ENCODE data around the gene CDKL2.

Gene CDKL2

DNA sequence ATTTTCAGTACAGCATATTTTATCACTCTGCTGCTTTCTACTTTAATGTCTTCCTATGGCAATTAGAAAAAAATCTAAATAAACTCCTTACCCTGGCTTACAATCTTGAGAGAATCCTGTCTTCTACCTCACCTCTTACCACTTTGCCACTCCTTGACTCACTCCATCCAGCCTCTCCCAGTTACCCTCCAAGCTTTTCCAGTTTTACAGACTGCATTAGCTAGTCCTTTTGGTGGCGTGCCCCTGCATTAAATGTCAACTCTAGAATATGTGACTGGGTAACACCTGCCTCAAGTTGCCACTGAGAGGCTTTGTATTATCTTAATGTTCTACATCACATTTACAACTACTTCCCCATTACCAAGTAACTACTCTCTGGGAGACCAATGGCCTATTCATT, 7.5 kb upstream of the CDKL2 start:
- no peak for DNase-seq

- no peak for DNase-seq
Observed at GRCh38 chr4:75637176-75637575, 6.8 kb upstream of the CDKL2 start.

DNA sequence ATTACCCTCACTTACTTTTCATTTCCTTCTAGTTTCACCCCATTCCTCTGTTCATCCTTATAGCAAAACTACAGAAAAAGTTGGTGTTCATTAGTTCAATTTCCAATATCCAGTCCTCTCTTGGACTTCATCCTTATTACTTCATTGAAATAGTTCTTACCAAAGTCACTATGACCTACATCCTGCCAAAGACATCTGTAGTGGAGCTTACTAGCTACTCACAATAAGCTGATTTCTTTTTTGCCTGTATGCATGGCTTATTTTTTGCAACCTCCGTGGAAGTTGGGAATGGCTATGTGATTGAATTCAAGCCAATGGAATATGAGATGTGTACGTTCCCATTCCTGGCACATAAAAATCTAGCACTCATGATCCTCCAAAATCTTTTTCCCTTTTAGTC, 4.6 kb upstream of the CDKL2 start:
- no peak for DNase-seq

- no peak for DNase-seq
Observed at GRCh38 chr4:75634281-75634680, 4.0 kb upstream of the CDKL2 start.

GRCh38 chr4:75633846-75634245, 3.5 kb upstream of the CDKL2 start:
- DNase-seq: no peak

- DNase-seq: peak; percentile 26
Observed at GRCh38 chr4:75630937-75631329, 605 bp upstream of the CDKL2 start.

DNA sequence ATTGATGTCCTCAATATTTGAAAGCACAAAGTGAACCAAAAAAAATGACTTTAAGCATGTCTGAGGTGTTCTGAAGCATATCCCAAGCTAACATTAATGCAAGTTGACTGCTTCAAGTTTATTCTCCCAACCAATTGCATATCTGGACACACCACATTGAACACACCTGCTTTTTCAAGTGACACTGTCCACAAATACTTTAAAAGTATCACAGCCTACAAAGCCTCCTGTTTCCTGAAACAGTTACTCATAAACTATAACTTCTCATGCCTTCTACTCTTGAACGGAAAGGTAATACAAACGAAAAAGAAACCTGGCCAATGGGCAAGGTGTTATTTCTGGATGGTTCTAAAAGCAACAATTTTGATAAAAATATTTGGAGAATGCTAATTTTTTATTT, 1.1 kb downstream of the CDKL2 start:
- DNase-seq: no peak

DNA sequence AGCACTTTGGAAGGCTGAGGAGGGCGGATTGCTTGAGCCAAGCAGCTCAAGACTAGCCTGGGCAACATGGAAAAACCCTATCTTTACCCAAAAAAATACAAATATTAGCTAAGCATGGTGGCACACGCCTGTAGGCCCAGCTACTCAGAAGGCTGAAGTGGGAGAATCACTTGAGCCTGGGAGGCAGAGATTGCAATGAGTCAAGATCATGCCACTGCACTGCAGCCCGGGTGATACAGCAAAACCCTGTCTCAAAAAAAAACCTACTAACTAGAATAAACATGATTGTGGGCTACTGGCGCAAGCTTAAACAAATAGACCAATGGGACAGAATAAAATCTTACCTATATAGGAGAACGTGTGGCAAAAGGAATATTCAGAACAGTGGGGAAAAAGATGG, 7.3 kb downstream of the CDKL2 start:
- DNase-seq: no peak

DNA sequence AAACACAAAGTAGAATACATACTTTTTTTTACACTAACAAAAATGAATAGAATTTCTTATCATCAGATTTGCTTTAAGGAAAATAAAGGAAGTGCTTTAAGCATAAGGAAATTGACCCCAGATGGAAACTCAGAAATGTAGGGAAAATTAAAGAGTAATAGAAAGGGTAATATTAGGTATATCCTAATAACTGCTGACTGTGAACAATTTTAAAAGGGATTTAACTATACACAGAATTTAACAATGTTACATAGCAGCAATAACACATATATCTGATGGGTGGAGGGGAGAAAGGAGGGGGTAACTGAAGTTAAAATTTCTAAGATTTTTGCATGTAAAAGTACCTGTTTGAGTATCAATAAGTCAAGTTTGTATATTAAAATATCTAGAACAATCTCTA, 8.6 kb downstream of the CDKL2 start:
- DNase-seq: no peak

DNA sequence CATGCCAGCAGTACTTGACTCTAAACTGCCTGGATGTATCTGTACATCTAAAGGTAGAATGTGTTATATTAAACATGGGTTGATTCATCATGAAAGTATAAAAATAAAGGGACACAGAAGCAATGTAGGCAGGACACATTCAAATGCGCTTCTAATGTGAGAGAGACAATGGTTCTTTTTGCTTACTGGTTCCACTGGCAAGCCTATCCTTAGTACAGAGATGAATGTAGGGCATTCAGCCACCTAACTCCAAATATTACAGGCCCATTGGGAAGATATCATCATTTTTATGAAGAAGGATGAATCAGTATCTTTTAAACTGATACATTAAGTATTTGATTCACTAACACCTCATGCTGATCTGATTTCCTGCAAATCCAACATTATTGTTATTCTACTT, 18.0 kb downstream of the CDKL2 start:
- no peak for DNase-seq

DNA sequence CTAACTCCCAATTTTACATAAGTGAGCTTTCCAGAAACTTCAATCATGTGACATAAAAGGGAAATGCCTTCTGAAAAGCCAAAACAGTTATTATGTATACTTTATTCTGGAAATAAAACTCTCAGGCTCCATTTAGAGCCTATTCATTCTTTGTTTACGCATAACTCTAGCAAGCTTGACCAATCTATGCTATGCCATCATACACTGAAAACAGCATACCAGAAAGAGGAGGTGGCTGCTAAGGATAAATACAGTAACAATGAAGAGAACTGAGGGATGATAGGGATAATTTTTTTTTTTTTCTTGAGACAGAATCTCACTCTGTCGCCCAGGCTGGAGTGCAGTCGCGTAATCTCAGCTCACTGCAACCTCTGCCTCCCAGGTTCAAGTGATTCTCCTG, 24.4 kb downstream of the CDKL2 start:
- DNase-seq: no peak

GRCh38 chr4:75599647-75600046, 30.7 kb downstream of the CDKL2 start:
- DNase-seq: no peak

DNA sequence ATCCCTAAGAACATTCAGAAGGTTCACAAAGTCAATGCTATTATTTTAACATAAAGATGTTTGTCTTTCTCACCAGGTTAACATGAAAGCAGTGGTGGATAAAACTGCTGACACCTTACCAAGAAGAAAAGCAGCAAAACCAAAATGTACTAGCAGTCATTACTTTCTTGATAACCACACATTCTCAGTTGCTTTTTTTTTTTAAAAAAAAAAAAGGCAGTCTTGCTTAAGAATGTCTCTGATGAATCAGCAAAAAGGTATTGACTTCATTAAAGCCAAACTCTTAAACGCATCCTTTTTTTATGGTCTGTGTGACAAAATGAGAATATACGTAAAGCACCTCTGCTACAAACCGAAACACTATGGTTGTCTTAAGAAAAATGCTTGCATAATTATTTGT, 31.9 kb downstream of the CDKL2 start:
- no peak for DNase-seq

- no peak for DNase-seq
Observed at GRCh38 chr4:75596061-75596460, 34.3 kb downstream of the CDKL2 start.

GRCh38 chr4:75593393-75593792, 36.9 kb downstream of the CDKL2 start:
- no peak for DNase-seq

DNA sequence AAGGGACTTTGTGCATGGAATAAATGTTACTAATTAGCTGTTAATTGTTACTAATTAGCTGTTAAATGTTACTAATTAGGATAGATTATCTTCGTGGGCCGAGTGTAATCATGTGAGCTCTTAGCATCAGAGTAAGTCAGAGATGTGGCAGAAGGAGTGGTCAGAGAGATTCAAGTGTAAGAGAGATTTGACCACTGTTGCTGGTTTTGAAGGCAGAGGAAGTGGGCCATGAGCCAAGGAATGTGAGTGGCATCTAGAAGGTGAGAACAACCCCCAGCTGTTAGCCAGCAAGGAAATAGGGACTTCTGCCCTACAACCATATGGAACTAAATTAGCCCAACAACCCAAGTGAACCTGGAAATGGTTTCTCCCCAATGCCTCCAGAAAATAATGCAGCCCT, 46.3 kb downstream of the CDKL2 start:
- no peak for DNase-seq

DNA sequence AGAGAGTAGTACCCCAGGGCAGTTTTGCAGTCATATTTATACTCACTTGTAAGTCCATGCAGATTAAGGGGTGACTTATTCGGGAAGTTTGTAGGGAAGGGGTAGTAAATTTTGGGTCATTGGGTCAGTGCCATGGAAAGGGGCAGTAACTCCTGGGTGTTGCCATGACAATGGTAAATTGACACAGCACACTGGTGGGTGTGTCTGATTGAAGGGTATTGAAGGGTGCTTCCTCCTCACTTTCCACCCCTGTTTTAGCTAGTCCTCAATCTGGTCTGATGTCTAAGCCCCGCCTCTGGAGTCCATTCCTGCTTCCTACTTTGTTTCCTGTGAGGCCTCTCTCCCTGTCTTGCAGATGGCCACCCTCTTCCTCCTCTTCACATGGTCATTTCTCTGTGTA, 62.6 kb downstream of the CDKL2 start:
- no peak for DNase-seq

- DNase-seq: no peak
Observed at GRCh38 chr4:75566911-75567310, 63.4 kb downstream of the CDKL2 start.

DNA sequence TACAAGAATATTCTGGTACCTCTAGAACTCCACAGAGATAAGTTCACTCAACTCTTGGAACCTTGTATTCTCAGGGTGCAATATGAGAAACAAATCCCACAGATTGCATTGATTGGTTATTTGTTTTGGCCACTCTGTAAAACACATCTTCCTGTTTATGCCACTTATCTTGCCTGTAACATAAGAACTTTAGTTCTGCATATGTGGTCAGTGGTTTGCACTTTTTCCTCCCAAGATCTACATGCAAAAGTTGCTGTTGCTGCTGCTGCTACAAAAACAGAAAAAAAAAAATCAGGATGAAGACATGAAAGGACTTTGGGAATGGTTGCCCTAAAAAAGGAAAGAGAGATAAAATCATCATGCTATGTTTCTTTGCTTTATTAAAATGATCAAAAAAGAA, 64.8 kb downstream of the CDKL2 start:
- DNase-seq: no peak

GRCh38 chr4:75564023-75564422, 66.3 kb downstream of the CDKL2 start:
- DNase-seq: no peak

DNA sequence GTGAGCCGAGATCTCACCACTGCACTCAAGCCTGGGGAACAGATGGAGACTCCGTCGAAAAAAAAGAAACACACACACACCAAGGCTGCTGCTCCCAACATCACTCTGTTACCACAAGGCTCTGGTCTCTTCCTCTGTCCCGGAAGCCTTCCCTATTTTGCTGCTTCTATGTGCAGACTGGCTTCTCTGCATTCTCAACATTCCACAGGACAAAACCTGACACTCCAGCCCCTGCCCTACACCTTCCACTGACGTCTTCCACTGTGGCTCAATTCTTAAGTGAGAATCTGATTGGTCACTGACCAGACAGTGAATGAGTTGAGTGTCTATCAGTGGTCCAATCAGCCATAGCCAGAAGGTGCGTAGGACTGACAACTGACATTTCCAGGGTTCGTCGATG, 68.5 kb downstream of the CDKL2 start:
- no peak for DNase-seq

GRCh38 chr4:75557696-75558095, 72.6 kb downstream of the CDKL2 start:
- no peak for DNase-seq

DNA sequence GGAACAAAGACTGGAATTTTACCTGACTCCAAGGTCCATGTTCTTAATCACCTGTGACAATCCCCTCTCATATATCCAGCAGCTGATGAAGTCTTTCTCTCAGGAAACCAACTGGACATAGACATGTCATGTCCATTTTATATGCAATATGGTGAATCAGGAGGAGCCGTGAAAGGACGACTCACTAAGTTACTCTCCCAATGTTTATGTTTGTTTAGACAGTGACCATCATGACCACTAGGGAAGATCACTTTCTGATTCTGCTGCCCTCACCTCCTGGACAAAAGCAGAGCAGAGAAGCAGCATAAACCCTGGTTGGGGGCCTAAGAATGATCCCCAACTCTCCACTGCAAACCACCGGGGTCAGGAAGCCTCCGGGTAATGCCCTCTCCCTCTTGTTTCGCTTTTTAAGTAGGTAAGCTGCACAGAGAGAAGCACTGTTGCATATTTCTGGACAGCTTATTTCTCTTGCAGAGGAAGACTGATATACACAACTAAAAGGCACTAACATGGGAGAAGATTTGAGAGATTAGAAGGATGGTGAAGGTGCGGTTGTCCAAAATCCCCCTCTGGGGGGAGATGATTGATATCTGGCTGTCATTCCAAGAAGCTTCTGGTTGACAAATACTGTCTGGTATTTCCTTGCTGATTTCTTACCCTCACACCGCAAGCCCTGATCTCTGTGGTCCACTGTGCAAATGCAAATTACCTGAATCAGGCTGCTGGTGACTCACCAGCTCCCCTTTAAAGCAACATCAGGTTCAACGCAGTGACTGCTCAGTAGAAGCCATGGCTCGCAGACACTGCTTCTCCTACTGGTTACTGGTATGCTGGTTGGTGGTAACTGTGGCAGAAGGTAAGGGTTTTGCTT, 74.8 kb downstream of the CDKL2 start, which contains the start of gene ODAPH:
ODAPH (plus strand) TSS at position 773 of the 871 bp plus-strand sequence; CDS start at position 790, 17 bp downstream.
- no peak for DNase-seq

- DNase-seq: no peak
Observed at GRCh38 chr4:75552452-75552851, 77.9 kb downstream of the CDKL2 start.

DNA sequence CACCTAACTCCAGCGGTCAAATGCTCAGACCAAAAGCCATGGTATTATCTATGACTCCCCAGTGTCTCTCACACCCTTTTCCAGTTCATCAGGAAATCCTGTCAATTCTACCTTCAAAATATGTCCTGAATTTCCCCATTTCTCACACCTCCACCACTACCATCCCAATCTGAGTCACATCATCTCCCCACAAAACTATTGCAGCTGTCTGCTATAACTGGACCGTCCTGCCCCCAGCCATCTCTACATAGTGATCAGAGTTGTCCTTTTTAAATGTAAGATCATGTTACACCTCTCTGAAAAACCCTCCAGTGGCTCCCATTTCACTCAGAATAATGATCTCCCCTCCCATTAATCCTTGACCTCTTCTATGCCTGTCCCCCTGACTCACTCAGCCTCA, 81.3 kb downstream of the CDKL2 start:
- DNase-seq: no peak

Measured in NCI-H1092 treated with DMSO at 0.1 percent for 48 hours (cell line).